A549 (cell line): ENCODE measurements around the gene PDHA2. TPM values are rescaled to one million over a fixed set of nuclear protein-coding genes. Genes with fewer than 3 reads are reported as not detected.

Experiments
- ATAC-seq, 2 experiments: fragments of 200-7000 bp in 1 of 2; fragments of >200 bp in 1 of 2; cut with Nextera tagmentation in 1 of 2; cut with Tn5 transposase in 1 of 2; 3 replicates each; pipeline versions ENCODE4 v1.8.0 to v1.9.1; 2018 to 2020; ENCODE audit warnings: mild to moderate bottlenecking in 1 of 2, moderate library complexity in 1 of 2
- CTCF ChIA-PET: fragments of 300-600 bp; sonication (Branson Sonifier 250); formaldehyde crosslinking; extraction: SDS; loops from one replicate; lab custom pipeline; 2021; ENCODE audit warnings: antibody characterized with exemption, inconsistent platforms; lab: Yijun Ruan, JAX
- POLR2A ChIA-PET: fragments of 350-600 bp; formaldehyde crosslinking; extraction: SDS; loops from one replicate; lab custom pipeline; 2021; ENCODE audit warnings: antibody characterized with exemption, inconsistent platforms; lab: Yijun Ruan, JAX
- DNase-seq, 2 experiments: peaks; one replicate each; pipeline versions ENCODE4 v3.0.0 to v3.0.0-alpha.2; 2011 to 2016; ENCODE audit warnings: low read depth in 1 of 2, low spot score in 1 of 2
- FAIRE-seq: peaks from 2 replicates; lab custom pipeline; 2011; peaks lifted over from hg19 to GRCh38; lab: Jason Lieb, UNC
- H3K27ac ChIP-seq, 2 experiments: fragments of >200 bp; sonication (Bioruptor Twin); formaldehyde crosslinking; 3 replicates each; pipeline ENCODE4 v1.5.1; 2016 to 2017
- H3K4me1 ChIP-seq: fragments of >200 bp; sonication (Bioruptor Twin); formaldehyde crosslinking; 3 replicates; pipeline ENCODE4 v1.6.1; 2016
- H3K4me2 ChIP-seq: fragments of >200 bp; sonication (Bioruptor Twin); formaldehyde crosslinking; 3 replicates; pipeline ENCODE4 v1.6.1; 2016
- H3K4me3 ChIP-seq: fragments of >200 bp; sonication (Bioruptor Twin); formaldehyde crosslinking; 3 replicates; pipeline ENCODE4 v1.5.1; 2016
- H3K9me3 ChIP-seq: fragments of >200 bp; sonication (Bioruptor Twin); formaldehyde crosslinking; 3 replicates; pipeline ENCODE4 v1.6.1; 2016
- BHLHE40 ChIP-seq: IDR thresholded peaks from 2 replicates; pipeline ENCODE4 v1.6.1; 2012; ENCODE audit warnings: low read depth, low read length, inconsistent platforms
- CHD2 ChIP-seq: fragments of 150-350 bp; IDR thresholded peaks from 2 replicates; pipeline ENCODE4 v1.6.1; 2014; ENCODE audit warnings: low read length; ENCODE audit not compliant: partially characterized antibody
- CHD4 ChIP-seq: fragments of 200-600 bp; sonication (generic); IDR thresholded peaks from 2 replicates; pipeline ENCODE4 v1.6.1; 2016; ENCODE audit warnings: antibody characterized with exemption, mild to moderate bottlenecking, borderline replicate concordance
- ESRRA ChIP-seq: fragments of 150-350 bp; IDR thresholded peaks from 2 replicates; pipeline ENCODE4 v1.6.1; 2014; ENCODE audit warnings: mild to moderate bottlenecking, low read length, borderline replicate concordance
- FOSB ChIP-seq: fragments of 250-450 bp; sonication (Bioruptor Pico); IDR thresholded peaks from 2 replicates; pipeline ENCODE4 v1.5.0; 2020; ENCODE audit warnings: mild to moderate bottlenecking, moderate library complexity
- FOSL2 ChIP-seq, 2 experiments: fragments of 450-650 bp in 1 of 2; fragments of >200 bp in 1 of 2; sonication (Bioruptor Twin) in 1 of 2; formaldehyde crosslinking; IDR thresholded peaks; 2 replicates each; pipeline versions ENCODE4 v1.5.0 to v1.6.1; 2016 to 2020; ENCODE audit warnings: mild to moderate bottlenecking in 1 of 2, moderate library complexity in 1 of 2
- HOXB13 ChIP-seq: fragments of 250-450 bp; sonication (Bioruptor Pico); IDR thresholded peaks from 2 replicates; pipeline ENCODE4 v1.5.0; 2020; ENCODE audit warnings: low read depth, mild to moderate bottlenecking, moderate library complexity
- HOXB5 ChIP-seq: fragments of 250-450 bp; sonication (Bioruptor Pico); IDR thresholded peaks from 2 replicates; pipeline ENCODE4 v1.5.0; 2020; ENCODE audit warnings: mild to moderate bottlenecking, moderate library complexity
- JUN ChIP-seq, 2 experiments: fragments of >200 bp; sonication (Bioruptor Twin); formaldehyde crosslinking; IDR thresholded peaks; 2 replicates in 1 of 2; 3 replicates in 1 of 2; pipeline ENCODE4 v1.6.1; 2016 to 2017
- JUNB ChIP-seq: fragments of >200 bp; sonication (Bioruptor Twin); formaldehyde crosslinking; IDR thresholded peaks from 2 replicates; pipeline ENCODE4 v1.6.1; 2016
- MYC ChIP-seq: IDR thresholded peaks from 2 replicates; pipeline ENCODE4 v1.6.1; 2012; ENCODE audit warnings: mild to moderate bottlenecking, inconsistent platforms, low read length, improper control_type of control experiment, borderline replicate concordance
- NFE2L2 ChIP-seq: fragments of 150-350 bp; conservative IDR thresholded peaks from 2 replicates; pipeline ENCODE4 v1.6.1; 2014; ENCODE audit warnings: low read length
- NR3C1 ChIP-seq: fragments of >200 bp; sonication (Bioruptor Twin); formaldehyde crosslinking; IDR thresholded peaks from 3 replicates; pipeline ENCODE4 v1.6.1; 2017
- RNF2 ChIP-seq: fragments of 200-600 bp; sonication (generic); IDR thresholded peaks from 2 replicates; pipeline ENCODE4 v1.6.1; 2016; ENCODE audit warnings: low read depth, mild to moderate bottlenecking, antibody characterized with exemption, moderate library complexity, borderline replicate concordance
- SMC3 ChIP-seq: fragments of >200 bp; sonication (Bioruptor Twin); formaldehyde crosslinking; IDR thresholded peaks from 3 replicates; pipeline ENCODE4 v1.6.1; 2018; ENCODE audit warnings: inconsistent platforms
- ZFP36 ChIP-seq: fragments of 450-650 bp; IDR thresholded peaks from 2 replicates; pipeline ENCODE4 v1.6.1; 2014; ENCODE audit warnings: borderline replicate concordance; ENCODE audit not compliant: partially characterized antibody
- ZNF302 ChIP-seq: fragments of 250-450 bp; sonication (Bioruptor Pico); IDR thresholded peaks from 2 replicates; pipeline ENCODE4 v1.9.0; 2021; ENCODE audit warnings: inconsistent platforms, mild to moderate bottlenecking, moderate library complexity
- WGBS: methylation state at CpG from one replicate; pipeline ENCODE4 v1.1.6; 2017; ENCODE audit errors: missing lambda C conversion rate; 5-methylcytosine and 5-hydroxymethylcytosine counted together
- polyA plus RNA-seq, 4 experiments: library from polyadenylated mRNA; depleted of rRNA in 3 of 4; stranded (reverse); fragments of >200 nt; fragmentation: RNase III in 1 of 4; extraction: RNeasy Plus Mini Kit Qiagen cat#74134 plus additional on column Dnase treatment in 1 of 4; gene quantifications; 2 replicates in 3 of 4; 3 replicates in 1 of 4; pipeline ENCODE4 v1.2.3, GENCODE V29; 2011 to 2017
- TF ChIP-seq, protein P1 (sequence below): fragments of 250-450 bp; sonication (Bioruptor Pico); IDR thresholded peaks from 2 replicates; pipeline ENCODE4 v1.5.0; 2020; ENCODE audit warnings: low read depth, mild to moderate bottlenecking, moderate library complexity
- TF ChIP-seq, protein P2 (sequence below): IDR thresholded peaks from 2 replicates; pipeline ENCODE4 v1.6.1; 2012
- TF ChIP-seq, protein P3 (sequence below): fragments of 200-600 bp; sonication (generic); IDR thresholded peaks from 2 replicates; pipeline ENCODE4 v1.6.1; 2016; ENCODE audit warnings: antibody characterized with exemption, mild to moderate bottlenecking, moderate library complexity
- TF ChIP-seq, protein P4 (sequence below): fragments of 450-650 bp; IDR thresholded peaks from 2 replicates; pipeline ENCODE4 v1.6.1; 2014; ENCODE audit warnings: antibody characterized with exemption
- TF ChIP-seq, protein P5 (sequence below): fragments of >200 bp; sonication (Bioruptor Twin); formaldehyde crosslinking; IDR thresholded peaks from 3 replicates; pipeline ENCODE4 v1.6.1; 2016
- TF ChIP-seq, protein P6 (sequence below): IDR thresholded peaks from 2 replicates; pipeline ENCODE4 v1.6.1; 2012

Gene PDHA2
- polyA plus RNA-seq, 2 of the 4 experiments (the other 2 are of a cell fraction) = not detected

DNA sequence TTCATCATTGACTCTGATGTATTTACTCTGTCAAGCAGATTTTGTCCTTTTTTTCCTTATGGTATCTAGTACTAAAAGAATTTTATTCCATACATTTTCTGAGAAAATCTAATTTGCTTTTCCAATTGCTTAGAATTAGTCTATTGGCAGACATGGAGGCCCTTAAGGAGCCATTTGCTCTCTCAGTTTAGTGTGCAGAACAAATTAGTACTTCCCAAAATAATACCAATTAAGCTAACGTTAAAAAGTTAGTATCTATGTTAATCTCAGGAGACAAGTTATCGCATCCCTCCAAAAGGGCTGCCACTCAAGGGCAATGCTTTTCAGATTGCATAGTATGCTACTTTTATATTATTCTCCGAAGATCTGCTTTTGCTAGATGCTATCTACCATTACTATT, 47.7 kb downstream of the PDHA2 start:
- Histone ChIP-seq H3K4me3 (no peak overlapping the region), H3K27ac (no peak overlapping the region), H3K4me2 (no peak overlapping the region), H3K4me1 (no peaks in the 10 kb centered on the region), H3K9me3 (no peaks in the 10 kb centered on the region)
- no peak for DNase-seq
- no peak for ATAC-seq
- CTCF ChIA-PET = no interaction called here
- TF ChIP-seq JUN (IDR thresholded peaks at IDR 0.05) (no peak), NR3C1 (no peak), HOXB13 (no peak), FOSL2 (IDR thresholded peaks at IDR 0.05) (no peak), FOSL2 (CRISPR knock-in tag; IDR thresholded peaks at IDR 0.05) (no peak), RNF2 (no peak), ZNF302 (CRISPR knock-in tag) (no peak), CHD4 (no peak), CHD2 (no peak), HOXB5 (CRISPR knock-in tag) (no peak), MYC (no peak), SMC3 (no peak), BHLHE40 (no peak), ZFP36 (no peak)
- TF ChIP-seq, protein P1, sequence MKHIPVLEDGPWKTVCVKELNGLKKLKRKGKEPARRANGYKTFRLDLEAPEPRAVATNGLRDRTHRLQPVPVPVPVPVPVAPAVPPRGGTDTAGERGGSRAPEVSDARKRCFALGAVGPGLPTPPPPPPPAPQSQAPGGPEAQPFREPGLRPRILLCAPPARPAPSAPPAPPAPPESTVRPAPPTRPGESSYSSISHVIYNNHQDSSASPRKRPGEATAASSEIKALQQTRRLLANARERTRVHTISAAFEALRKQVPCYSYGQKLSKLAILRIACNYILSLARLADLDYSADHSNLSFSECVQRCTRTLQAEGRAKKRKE (CRISPR knock-in tag) = no peak
- TF ChIP-seq, protein P2, sequence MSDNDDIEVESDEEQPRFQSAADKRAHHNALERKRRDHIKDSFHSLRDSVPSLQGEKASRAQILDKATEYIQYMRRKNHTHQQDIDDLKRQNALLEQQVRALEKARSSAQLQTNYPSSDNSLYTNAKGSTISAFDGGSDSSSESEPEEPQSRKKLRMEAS = no peak
- TF ChIP-seq, protein P3, sequence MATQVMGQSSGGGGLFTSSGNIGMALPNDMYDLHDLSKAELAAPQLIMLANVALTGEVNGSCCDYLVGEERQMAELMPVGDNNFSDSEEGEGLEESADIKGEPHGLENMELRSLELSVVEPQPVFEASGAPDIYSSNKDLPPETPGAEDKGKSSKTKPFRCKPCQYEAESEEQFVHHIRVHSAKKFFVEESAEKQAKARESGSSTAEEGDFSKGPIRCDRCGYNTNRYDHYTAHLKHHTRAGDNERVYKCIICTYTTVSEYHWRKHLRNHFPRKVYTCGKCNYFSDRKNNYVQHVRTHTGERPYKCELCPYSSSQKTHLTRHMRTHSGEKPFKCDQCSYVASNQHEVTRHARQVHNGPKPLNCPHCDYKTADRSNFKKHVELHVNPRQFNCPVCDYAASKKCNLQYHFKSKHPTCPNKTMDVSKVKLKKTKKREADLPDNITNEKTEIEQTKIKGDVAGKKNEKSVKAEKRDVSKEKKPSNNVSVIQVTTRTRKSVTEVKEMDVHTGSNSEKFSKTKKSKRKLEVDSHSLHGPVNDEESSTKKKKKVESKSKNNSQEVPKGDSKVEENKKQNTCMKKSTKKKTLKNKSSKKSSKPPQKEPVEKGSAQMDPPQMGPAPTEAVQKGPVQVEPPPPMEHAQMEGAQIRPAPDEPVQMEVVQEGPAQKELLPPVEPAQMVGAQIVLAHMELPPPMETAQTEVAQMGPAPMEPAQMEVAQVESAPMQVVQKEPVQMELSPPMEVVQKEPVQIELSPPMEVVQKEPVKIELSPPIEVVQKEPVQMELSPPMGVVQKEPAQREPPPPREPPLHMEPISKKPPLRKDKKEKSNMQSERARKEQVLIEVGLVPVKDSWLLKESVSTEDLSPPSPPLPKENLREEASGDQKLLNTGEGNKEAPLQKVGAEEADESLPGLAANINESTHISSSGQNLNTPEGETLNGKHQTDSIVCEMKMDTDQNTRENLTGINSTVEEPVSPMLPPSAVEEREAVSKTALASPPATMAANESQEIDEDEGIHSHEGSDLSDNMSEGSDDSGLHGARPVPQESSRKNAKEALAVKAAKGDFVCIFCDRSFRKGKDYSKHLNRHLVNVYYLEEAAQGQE = no peak
- TF ChIP-seq, protein P4, sequence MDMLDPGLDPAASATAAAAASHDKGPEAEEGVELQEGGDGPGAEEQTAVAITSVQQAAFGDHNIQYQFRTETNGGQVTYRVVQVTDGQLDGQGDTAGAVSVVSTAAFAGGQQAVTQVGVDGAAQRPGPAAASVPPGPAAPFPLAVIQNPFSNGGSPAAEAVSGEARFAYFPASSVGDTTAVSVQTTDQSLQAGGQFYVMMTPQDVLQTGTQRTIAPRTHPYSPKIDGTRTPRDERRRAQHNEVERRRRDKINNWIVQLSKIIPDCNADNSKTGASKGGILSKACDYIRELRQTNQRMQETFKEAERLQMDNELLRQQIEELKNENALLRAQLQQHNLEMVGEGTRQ = no peak
- 39% methylated on average over 3 of the region's 3 CpGs for WGBS
- POLR2A ChIA-PET = no interaction called here
- no peak for FAIRE-seq

DNA sequence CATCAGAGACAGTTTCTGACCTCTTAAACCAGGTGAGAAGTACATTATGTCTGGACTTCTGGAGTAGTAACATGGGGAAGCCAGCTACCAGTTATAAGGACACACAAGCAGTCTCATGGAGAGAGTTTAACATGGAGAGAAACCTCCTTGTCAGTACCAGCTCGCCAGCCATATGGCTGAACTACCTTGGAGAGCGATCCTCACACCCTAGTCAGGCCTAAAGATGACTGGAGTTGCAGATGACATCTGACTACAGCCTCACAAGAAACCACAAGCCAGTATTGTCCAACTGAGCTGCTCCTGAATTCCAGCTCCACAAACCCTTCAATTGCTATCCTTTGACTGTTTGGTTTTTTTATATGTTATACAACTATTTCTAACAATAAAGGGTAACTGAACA, 49.8 kb downstream of the PDHA2 start:
- ChIA-PET CTCF (no interaction called here), POLR2A (no interaction called here)
- no peak overlapping the region for H3K4me2 ChIP-seq
- DNase-seq (no peak), FAIRE-seq (no peak), ATAC-seq (no peak)
- TF ChIP-seq FOSB (no peak), NFE2L2 (no peak), JUNB (no peak), ESRRA (no peak), JUN (IDR thresholded peaks at IDR 0.05) (no peak)
- TF ChIP-seq, protein P3 = no peak
- TF ChIP-seq, protein P5, sequence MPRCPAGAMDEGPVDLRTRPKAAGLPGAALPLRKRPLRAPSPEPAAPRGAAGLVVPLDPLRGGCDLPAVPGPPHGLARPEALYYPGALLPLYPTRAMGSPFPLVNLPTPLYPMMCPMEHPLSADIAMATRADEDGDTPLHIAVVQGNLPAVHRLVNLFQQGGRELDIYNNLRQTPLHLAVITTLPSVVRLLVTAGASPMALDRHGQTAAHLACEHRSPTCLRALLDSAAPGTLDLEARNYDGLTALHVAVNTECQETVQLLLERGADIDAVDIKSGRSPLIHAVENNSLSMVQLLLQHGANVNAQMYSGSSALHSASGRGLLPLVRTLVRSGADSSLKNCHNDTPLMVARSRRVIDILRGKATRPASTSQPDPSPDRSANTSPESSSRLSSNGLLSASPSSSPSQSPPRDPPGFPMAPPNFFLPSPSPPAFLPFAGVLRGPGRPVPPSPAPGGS = no peak
- TF ChIP-seq, protein P6, sequence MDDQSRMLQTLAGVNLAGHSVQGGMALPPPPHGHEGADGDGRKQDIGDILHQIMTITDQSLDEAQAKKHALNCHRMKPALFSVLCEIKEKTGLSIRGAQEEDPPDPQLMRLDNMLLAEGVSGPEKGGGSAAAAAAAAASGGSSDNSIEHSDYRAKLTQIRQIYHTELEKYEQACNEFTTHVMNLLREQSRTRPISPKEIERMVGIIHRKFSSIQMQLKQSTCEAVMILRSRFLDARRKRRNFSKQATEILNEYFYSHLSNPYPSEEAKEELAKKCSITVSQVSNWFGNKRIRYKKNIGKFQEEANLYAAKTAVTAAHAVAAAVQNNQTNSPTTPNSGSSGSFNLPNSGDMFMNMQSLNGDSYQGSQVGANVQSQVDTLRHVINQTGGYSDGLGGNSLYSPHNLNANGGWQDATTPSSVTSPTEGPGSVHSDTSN = no peak
- no peak overlapping the region for H3K27ac ChIP-seq
- no peaks in the 10 kb centered on the region for H3K4me1 ChIP-seq
- 10% methylated on average over 2 of the region's 2 CpGs for whole genome bisulfite sequencing
- no peaks in the 10 kb centered on the region for H3K9me3 ChIP-seq
- no peak overlapping the region for H3K4me3 ChIP-seq
